Right renal pelvis (tissue), 4 donors: ENCODE measurements around the gene RPTOR. TPM values are rescaled to one million over a fixed set of nuclear protein-coding genes. Genes with fewer than 3 reads are reported as not detected.
"Not testable (repeated sequence)": the region's sequence is repeated elsewhere in the genome, so short reads cannot be mapped to it uniquely, and the experiment has no call there.

Experiments
- DNase-seq, 4 donors: peaks; one replicate each; pipeline ENCODE4 v3.0.0-alpha.2; 2013; ENCODE audit warnings: low read depth in 4 of 4, low spot score in 3 of 4, missing footprints in 1 of 4
- polyA plus RNA-seq, 4 donors: library from polyadenylated mRNA; unstranded; fragments of 120-200 nt; gene quantifications; one replicate each; pipeline ENCODE4 v1.2.1, GENCODE V29; 2013; ENCODE audit not compliant: insufficient read length in 4 of 4

RPTOR gene
- polyA plus RNA-seq, 4 donors, result 17.1 to 21.9 (median 19.5) TPM

GRCh38 chr17:80802626-80803450 lies 258.2 kb downstream of the RPTOR start:
- DNase-seq, result no peak

DNA sequence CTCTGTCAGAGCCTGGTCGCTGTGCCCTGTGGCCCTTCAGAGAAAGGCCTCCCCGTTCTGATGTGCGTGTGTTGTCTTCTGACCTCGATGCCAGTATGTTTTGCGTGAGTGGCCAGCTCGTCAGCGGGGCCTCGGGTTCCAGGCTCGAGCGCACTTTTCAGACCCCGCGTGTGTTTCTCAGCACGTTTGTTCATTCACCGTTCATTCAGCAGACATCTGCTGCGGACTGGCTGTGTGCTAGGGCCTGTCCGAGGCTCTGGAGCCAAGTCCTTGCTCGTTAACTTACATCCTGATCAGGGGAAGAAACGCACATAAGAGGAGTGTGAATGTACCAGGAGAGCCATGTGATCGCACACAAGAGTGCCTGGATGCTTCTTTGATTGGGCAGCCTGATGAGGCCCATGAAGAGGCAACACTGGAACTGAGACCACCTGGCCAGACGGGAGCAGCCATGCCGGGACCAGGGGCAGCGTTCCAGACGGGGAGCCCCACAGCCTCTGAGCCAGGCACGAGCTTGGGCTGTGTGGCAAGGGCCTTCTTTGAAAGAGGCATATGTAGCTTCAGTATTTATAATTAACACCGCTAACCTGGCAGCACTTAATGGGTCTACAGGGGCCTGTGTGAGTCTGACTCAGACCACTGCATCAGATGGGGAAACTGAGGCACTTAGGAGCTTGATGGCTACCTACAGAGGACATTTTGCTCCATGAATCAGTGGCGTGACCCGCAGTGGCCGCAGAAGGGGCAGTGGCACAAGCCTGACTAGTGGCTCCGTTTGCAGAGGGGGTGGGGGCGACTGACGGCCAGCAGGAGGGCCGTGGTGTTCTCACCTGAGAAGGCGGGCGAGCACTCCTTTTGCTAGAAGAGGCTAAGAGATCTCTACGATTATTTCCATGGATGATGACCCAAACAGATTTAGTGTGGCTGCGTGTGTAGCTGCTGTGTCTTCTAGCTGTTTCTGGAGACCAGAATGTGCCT lies 259.1 kb downstream of the RPTOR start:
- no peak for DNase-seq

GRCh38 chr17:80804466-80804865 lies 259.8 kb downstream of the RPTOR start:
- no peak for DNase-seq

DNA sequence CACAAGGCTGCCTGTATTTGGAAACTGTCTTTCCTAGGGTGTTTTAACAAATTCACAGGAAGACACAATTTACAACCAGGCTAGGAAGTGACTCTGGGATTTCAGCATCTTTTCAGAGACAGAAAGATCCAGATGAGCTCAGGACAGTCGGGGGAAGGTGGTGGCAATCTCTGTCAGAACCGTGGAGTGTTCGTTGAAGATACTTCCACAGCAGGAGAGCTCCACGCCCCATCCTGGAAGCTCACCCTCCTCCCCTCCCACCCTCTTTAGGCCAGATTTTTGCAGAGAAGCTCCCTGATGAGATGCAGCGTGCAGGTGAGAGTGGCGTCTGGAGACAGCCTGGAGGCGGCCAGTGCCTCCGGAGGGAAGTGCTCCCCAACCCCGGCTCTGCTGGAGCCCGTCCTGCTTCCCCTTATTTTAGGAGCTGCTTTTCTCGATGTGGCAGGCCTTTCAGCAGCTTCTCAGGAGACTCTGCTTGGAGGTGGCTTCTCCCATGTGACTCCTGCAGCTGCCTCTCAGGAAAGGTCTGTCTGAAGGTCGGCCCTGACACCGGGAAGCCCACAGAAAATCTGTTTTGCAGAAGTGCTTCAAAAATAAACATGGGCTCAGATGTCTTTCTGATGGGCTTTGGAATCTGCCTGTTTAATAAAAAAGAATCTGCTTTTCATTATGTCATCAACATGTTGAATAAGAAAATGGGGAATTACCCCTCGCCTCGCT lies 260.6 kb downstream of the RPTOR start:
- DNase-seq, result no peak

DNA sequence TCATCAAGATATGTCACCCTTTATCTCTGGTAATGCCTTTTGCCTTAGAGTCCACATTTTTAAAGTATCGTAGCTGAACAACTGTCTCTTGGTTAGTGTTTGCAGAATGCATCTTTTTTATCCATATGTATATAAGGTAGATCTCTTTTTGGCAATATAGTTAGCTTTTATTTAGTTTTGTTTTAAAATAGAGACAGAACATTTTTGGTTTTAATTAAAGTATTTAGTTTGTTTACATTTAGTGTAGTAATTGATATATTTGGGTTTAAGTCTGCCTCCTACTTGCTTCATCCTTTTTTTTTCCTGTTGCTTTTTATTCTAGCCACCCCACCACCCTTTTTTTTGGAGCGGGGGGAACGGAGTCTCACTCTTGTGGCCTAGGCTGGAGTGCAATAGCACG lies 262.4 kb downstream of the RPTOR start:
- no peak for DNase-seq

DNA sequence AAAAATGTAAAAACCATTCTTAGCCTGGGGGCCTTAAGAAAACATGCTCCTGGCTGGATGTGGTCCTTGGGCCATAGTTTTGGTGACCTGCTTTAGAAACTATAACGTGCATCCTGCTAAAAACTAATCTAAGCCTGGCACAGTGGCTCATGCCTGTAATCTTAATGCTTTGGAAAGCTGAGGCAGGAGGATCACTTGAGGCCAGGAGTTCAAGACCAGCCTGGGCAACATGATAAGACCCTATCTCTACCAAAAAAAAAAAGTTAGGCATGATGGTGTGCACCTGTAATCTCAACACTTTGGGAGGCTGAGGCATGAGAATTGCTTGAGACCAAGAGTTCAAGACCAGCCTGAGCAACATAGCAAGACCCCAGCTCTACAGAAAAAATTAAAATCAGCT lies 263.2 kb downstream of the RPTOR start:
- DNase-seq, result no peak

DNA sequence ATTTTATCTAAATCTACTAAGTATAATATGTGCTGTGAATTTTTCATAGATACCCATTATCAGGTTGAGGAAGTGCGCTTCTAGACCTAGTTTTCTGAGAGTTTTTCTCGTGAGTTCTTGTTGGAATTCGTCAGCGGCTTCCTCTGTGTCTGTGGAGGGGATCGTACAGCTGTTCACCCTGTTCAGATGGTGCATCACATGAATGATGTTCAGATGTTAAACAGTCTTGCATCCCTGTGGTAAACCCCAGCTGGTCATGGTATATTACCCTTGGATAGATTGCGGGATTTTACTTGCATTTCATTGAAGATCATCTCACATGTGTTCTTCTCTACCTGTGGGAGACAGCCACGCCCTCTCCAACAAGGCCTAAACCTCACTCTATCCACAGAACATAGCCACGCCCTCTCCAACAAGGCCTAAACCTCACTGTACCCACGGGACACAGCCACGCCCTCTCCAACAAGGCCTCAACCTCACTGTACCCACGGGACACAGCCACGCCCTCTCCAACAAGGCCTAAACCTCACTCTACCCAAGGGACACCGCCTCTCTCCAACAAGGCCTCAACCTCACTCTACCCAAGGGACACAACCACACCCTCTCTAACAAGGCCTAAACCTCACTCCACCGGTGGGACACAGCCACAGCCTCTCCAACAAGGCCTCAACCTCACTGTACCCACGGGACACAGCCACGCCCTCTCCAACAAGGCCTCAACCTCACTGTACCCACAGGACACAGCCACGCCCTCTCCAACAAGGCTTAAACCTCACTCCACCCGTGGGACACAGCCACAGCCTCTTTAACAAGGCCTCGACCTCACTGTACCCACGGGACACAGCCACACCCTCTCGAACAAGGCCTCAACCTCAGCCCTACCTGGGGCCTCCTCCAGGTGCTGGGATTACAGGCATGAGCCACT lies 266.8 kb downstream of the RPTOR start:
- no peak for DNase-seq

- no peak for DNase-seq
Observed at GRCh38 chr17:80812362-80813088, 267.9 kb downstream of the RPTOR start.

DNA sequence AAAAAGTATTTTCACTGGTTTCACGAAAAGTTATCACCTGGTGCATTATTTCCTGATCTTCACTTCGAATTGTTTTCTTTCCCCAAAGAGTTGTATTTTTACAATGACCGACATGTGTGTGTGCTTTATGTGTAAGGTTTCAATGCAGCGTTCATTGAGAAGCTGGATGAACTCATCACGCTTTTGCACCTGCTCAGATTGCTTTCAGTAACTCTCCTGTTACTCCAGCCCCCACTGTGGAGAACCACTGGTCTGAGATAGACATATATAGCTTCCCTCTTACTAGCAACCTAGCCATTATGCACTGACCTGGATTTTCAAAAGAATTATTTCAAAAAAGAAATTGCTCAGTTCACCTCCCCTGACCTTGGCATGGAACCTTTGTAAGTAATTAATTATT lies 268.7 kb downstream of the RPTOR start:
- DNase-seq, result no peak

DNA sequence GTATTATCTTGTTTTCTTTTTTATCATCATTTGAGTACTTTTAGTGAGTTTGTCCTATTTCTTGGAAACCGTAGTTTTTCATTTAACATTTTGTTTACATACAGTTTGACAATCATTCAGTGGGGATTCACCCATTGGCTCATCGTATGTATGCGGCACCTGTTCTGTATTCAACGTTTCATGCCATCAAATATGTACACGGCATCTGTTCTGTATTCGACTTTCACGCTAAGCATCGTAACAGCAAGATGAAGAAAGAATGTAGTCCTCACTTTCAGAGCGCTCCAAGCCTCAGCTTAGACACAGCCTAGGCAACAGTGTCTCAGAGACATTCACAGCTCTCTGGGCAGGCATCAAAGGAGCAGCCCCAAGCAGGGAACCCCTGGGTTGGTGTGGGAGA lies 269.9 kb downstream of the RPTOR start:
- no peak for DNase-seq

GRCh38 chr17:80815151-80815681 lies 270.6 kb downstream of the RPTOR start:
- DNase-seq, result peak in 1 of 4 donors; percentile 48

GRCh38 chr17:80815718-80816117 lies 271.1 kb downstream of the RPTOR start:
- not testable (repeated sequence) for DNase-seq

GRCh38 chr17:80816241-80817103 lies 271.8 kb downstream of the RPTOR start:
- DNase-seq, result no peak

- no peak for DNase-seq
Observed at GRCh38 chr17:80817321-80817845, 272.7 kb downstream of the RPTOR start.

- DNase-seq, result no peak
Observed at GRCh38 chr17:80817861-80818260, 273.2 kb downstream of the RPTOR start.

- no peak for DNase-seq
Observed at GRCh38 chr17:80818871-80819270, 274.2 kb downstream of the RPTOR start.

GRCh38 chr17:80819422-80820164 lies 275.0 kb downstream of the RPTOR start:
- no peak for DNase-seq
